Stimulated activated CD8-positive, alpha-beta memory T cell treated with anti-CD3 and anti-CD28 coated beads, Interleukin-2, amount 100 ng/mL, for 1 hour (primary cell): ENCODE data around the gene RIT2.
"Not testable (repeated sequence)": the region's sequence is repeated elsewhere in the genome, so short reads cannot be mapped to it uniquely, and the experiment has no call there.

Source experiments
- DNase-seq, 2 donors: peaks; one replicate each; pipeline ENCODE4 v3.0.0-alpha.2; 2020; ENCODE audit warnings: low read depth in 2 of 2

RIT2 gene

DNA sequence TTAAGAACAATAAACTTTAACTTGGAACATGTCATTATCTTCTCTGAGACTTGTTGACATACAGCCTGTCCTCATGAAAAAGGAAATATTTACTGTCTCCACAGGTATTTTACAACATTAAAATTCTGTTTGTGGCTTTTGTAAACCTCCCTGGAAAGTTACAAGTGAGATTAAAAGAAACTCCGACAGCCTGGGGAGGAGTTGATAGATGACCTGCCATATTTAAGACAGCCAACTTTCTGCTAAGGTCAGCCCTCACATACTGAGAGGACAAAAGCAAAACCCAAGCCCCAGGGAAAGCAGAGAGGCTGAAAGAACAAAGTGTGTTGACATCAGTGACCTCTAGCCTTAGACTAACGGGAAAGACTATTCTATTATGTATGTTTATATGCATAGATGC, 350.2 kb downstream of the RIT2 start:
- DNase-seq, result no peak

DNA sequence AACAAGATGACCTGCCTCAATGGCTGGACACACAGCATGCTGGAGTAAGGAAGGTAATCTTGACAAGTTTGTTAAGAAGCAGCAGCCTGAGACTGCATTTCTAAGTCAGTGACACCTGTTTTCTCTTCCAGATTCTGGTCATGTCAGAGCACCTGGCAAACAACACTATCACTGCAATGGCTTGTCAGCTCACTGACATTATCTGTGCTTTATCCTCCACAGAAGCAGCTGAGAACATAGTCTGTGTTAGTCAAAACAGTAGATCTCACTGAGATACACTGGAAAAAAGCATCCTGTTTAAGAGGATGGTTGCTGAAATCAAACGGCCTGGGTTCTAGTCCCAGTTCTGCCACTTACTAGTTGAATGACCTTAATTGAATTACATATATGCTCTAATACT, 355.2 kb downstream of the RIT2 start:
- DNase-seq, result no peak

- DNase-seq, result no peak
These were observed 356.6 kb downstream of the RIT2 start for GRCh38 chr18:42758852-42759251.

GRCh38 chr18:42756214-42756613, 359.3 kb downstream of the RIT2 start:
- no peak for DNase-seq

GRCh38 chr18:42752916-42753315, 362.6 kb downstream of the RIT2 start:
- no peak for DNase-seq

DNA sequence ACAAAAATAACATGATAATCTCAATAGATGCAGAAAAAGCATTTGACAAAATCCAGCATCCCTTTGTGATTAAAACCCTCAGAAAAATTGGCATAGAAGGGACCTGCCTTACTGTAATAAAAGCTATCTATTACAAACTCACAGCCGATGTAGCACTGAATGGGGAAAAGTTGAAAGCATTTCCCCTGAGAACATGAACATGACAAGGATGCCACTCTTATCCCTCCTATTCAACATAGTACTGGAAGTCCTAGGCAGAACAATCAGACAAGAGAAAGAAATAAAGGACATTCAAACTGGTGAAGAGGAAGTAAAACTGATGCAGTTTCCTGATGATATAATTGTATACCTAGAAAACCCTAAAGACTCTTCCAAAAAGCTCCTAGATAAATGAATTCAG, 368.7 kb downstream of the RIT2 start:
- DNase-seq, result no peak

DNA sequence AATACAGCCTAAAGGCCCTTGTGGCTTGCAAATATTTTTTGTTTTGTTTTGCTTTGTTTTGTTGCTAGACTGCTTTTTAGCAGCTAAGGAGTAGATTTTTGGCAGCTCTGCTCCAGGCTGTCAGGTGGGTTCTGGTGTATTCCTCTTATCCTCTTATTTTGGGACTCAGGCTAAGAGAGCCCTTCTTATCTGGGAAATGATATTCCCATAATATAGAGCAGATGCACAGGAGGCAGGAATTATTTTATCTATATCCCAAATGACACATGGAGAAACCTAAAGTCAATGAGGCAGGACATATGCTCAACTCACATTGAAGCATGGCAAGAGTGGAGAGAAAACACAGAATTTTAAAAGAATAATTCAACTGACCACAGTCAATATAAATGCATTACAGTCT, 369.6 kb downstream of the RIT2 start:
- no peak for DNase-seq

- DNase-seq, result no peak
These were observed 370.3 kb downstream of the RIT2 start for GRCh38 chr18:42745171-42745570.

DNA sequence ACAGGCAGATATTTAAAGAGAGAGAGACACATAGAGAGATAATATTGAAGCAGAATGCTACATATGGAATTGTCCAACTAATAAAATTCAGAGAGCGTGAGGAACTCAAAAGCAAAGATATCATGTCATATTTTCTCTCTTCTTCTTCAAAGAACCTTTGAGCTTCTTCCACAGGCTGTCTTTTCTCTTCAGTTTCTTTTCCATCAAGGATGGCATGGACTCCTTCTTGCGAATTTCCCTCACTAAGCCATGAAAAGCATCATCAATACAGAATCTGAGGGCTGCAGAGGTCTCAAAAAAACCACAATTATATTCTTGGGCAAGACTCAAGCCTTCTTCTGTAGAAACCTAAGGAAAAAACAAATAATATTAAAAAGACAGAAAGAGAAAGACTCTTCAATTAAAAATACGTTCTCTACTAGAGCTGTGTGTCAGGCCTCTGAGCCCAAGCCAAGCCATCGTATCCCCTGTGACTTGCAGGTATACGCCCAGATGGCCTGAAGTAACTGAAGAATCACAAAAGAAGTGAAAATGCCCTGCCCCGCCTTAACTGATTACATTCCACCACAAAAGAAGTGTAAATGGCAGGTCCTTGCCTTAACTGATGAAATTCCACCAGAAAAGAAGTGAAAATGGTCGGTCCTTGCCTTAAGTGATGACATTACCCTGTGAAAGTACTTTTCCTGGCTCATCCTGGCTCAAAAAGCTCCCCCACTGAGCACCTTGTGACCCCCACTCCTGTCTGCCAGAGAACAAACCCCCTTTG, 371.9 kb downstream of the RIT2 start:
- no peak for DNase-seq

DNA sequence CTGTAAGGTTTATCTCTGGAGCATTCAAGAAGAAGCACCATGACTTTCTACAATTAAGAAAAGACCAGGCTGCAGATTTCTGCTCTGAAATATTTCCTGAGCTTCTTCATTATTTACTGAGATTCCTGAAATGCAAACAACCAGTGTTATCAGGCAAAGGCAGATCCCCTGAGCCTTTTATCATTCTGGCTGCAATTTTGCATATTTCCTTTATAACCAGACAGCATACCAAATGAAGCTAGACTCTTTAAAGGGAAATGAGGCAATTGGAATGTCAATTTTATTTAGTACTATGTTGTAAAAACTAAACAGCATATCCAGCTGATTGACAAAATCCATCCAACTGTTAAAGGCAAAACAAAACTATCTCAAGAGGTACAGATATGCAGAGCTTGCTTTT, 372.5 kb downstream of the RIT2 start:
- DNase-seq, result no peak

- DNase-seq, result no peak
These were observed 373.0 kb downstream of the RIT2 start for GRCh38 chr18:42742474-42742873.

- DNase-seq, result not testable (repeated sequence)
These were observed 373.6 kb downstream of the RIT2 start for GRCh38 chr18:42741805-42742347.

DNA sequence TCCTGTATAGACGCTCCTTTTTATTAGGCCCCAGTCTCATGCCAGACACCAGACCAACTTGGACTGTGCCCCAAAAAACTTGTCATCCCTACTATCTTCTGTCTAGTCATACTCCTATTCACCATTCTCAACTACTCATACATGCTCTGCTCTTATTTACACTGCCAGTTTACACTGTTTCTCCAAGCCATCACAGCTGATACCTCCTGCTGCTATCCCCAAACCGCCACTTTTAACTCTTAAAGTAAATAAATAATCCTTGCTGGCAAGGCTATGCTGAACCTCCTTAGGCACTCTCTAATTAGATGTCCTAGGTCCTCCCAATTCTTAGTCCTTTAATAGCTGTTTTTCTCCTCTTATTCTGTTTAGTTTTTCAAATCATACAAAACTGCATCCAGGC, 374.2 kb downstream of the RIT2 start:
- not testable (repeated sequence) for DNase-seq

- DNase-seq, result no peak
These were observed 379.4 kb downstream of the RIT2 start for GRCh38 chr18:42736074-42736473.

GRCh38 chr18:42734520-42734919, 381.0 kb downstream of the RIT2 start:
- no peak for DNase-seq

- DNase-seq, result no peak
These were observed 385.2 kb downstream of the RIT2 start for GRCh38 chr18:42730272-42730671.

- DNase-seq, result no peak
These were observed 396.3 kb downstream of the RIT2 start for GRCh38 chr18:42719221-42719620.

- no peak for DNase-seq
These were observed 403.4 kb downstream of the RIT2 start for GRCh38 chr18:42712065-42712464.

DNA sequence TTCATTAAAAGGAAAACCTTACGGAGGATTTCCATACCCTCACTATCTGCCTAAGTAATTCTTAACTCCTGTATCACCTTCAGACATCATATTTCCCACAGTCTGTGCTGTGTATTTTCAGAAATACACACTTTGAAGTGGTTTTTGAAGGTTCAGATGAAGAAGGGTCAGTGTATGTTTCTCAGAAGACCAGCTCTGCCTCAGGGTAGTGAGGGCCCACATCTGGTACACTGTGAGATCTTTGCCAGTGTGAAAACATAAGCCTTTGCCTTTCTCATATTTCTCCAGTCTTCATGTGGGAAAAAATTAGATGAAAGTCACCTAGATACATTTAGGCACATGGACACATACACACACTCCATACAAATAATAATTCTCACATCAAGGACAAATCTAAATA, 408.4 kb downstream of the RIT2 start:
- DNase-seq, result no peak

DNA sequence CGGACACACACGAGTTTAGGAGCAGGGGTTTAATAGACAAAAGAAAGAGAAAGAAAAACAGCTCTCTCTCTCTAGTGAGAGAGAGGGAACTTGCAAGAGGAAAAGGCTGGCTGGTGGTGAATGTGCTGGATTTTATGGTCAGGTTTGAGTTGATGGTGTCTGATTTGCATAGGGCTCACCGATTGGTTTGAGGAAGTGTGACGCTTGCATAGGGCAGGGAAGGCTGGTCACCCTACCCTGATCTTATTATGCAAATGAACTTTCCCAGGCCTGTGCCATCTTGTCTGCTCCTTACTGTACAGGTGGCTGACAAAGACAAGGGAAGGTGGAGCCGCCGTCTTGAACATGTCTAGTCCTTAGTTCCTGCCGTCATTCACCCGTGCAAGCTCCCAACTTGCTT, 408.9 kb downstream of the RIT2 start:
- DNase-seq, result no peak

DNA sequence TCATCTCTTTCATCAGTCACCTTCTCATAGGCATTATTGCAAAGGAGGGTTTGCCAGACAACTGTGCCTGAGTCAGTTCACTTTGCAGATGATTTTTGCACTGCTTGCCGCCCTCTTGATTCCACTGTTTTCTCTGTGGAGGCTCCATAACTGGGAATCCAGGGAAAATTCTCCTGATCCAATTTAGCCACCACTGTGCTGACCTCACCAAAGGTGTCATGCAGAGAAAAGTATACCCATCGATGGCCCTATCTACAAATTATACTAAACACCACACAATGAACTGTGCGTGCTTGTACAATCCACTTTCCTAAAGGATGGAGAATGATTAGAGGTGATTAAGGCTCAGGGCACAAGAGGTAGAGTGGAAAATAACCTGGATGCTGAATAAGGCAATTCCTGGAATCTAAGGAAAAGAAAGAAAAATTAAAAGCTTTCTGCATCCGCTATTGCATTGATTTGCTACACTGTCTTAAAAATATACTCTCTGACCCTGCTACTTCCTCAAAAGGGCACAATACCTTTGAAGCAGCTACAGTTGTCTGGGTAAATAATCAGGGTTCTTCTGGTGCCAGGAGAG, 409.4 kb downstream of the RIT2 start:
- no peak for DNase-seq
